ENCODE data around the gene IRF4. TPM values are rescaled to one million over a fixed set of nuclear protein-coding genes. Genes with fewer than 3 reads are reported as not detected.

IRF4 gene
- total RNA-seq, 1 donor from 2014 or later, result under 0.01 TPM

DNA sequence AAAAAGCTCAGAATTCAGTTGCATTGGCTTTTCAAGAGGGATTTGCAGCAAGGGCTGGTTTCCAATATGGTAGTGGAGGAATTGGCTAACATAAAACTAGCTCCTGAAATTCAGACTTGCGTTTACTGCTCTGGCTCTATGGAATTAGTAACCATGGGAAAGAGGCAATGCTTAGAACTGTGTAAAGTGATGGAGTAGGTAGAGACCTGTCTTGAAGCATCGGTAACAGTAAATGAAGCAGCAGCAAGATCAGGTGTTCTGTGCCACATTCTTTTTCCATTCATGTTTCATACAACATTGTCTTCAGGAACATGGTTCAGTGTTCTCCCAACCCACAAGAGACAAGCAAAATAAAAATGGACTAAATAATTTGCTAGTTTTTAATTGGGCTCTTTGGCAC lies 6.5 kb downstream of the IRF4 start:
- DNase-seq (ENCODE audit: low read depth in 2 of 2), result no peak

DNA sequence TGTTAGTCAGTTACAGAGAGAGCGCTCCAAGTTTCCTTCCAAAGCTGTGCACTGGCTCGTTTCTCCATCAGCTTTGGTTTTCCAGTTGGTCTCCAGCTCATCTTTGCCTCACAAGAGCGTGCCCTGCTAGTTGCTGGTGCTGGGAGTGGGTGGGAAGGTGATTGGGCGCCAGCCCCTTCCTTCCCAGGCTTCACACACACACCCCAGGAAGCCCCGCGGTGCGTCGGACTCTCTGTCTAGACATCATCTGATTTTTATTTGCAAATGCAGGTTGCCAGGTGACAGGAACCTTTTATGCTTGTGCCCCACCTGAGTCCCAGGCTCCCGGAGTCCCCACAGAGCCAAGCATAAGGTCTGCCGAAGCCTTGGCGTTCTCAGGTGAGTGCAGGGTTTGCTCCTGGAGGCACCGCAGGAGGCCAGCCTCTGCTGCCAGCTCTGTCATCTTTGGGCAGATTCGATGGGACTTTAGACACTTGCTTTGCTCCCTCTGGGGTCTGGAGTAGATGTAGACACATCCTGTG lies 7.1 kb downstream of the IRF4 start:
- DNase-seq (ENCODE audit: low read depth in 2 of 2), result no peak

DNA sequence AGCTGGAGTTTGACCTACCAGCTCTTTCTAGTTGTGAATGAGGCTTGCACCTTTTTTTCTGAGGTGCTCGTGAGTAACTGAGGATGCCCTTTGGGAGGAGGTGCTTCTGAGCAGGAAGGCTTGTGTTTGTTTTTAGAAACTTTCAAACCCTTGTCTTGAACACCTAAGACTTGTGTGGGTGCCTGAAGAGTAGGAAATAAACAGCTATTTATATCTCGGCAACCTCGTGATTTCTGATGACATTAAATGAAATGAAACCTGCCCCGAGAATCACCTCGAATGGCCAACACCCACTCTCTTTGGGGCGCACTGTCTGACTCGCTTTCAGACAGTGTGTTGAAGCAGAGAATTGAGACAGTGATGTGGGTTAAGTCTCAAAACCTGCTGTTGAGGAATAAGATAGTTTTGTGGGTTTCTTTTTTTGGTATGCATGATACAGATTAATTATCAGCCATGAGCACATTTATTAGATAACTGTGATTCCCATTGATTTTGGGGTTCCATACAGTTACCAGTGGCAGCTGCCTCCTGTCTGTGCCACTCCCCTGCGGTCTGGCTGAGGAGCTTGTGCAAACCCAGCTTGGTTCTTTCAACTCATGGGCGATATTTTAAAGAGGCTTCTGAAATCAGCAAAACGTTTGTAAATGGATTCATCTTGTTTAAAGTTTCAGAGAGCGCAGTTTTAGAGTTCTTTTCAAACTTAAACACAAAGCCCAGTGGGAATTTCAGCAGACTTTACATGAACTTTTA lies 8.4 kb downstream of the IRF4 start:
- DNase-seq (ENCODE audit: low read depth in 2 of 2), result no peak

DNA sequence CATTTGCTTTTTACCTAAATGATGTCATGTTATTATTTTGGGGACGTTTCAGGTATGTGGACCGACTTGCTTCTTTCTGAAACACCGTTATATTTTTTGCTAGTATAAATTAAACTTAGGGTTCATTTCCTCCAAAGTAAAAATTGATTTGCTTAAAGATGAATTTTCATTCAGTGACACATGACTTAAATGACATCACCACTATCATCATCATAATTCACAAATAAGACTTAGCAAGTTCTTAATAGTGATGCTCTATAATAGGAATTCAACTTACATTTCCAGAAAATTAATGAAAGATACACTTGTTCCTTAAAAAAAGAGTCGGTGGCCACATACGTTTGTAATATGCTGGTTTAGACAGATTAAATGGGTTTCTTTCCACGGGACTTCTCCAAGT lies 9.3 kb downstream of the IRF4 start:
- no peak for DNase-seq (ENCODE audit: low read depth in 2 of 2)

DNA sequence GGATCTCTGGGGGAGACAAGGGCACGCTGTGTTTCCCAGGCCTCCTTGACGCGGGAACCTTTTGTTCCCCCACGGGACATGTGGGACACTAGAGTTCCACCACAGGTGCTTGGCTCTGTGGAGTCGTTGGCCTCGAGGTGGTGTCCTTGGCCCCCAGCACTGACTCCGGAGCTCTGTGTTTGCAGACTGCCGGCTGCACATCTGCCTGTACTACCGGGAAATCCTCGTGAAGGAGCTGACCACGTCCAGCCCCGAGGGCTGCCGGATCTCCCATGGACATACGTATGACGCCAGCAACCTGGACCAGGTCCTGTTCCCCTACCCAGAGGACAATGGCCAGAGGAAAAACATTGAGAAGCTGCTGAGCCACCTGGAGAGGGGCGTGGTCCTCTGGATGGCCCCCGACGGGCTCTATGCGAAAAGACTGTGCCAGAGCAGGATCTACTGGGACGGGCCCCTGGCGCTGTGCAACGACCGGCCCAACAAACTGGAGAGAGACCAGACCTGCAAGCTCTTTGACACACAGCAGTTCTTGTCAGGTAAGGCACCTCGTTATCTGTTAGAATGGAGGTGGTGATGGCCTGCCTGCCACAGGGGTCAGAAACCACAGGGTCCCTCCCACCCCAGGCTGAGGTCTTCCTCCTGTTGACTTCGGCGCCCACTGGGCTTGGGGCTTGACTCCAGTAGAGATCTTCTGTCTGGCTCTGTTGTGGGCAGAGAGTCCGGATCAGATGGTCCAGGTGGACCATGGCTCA lies 9.9 kb downstream of the IRF4 start:
- DNase-seq (ENCODE audit: low read depth in 2 of 2), result no peak

DNA sequence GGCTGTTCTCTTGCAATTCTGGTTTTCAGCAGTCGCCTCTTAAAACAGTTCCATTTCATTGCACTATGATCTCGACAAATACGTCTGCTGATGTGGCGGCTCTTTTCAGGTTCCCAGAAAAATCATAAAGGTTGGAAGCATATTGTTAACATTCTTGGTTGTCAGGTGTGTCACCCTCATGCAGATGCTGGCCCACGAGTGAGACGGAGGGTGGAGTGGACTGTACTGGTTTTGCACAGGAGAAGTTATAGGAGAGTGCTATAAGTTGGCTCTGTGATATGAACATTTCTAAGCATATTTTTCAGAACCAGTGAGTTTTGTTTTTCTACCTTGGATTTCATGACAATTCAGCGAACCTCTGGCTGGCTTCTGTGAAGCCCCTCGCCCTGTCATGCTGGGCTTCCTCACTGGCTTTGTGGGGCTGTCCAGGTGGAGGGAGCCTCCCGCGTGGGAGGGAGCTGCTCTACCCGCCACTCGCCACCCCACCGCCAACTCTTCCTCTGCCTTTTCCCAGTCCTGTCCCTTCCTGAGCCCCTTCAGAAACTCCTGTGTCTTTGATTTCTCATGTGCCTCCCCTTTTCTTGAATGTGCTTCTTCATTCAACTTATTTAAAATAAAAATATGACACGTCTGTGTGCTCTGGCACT lies 10.6 kb downstream of the IRF4 start:
- DNase-seq (ENCODE audit: low read depth in 2 of 2), result no peak

DNA sequence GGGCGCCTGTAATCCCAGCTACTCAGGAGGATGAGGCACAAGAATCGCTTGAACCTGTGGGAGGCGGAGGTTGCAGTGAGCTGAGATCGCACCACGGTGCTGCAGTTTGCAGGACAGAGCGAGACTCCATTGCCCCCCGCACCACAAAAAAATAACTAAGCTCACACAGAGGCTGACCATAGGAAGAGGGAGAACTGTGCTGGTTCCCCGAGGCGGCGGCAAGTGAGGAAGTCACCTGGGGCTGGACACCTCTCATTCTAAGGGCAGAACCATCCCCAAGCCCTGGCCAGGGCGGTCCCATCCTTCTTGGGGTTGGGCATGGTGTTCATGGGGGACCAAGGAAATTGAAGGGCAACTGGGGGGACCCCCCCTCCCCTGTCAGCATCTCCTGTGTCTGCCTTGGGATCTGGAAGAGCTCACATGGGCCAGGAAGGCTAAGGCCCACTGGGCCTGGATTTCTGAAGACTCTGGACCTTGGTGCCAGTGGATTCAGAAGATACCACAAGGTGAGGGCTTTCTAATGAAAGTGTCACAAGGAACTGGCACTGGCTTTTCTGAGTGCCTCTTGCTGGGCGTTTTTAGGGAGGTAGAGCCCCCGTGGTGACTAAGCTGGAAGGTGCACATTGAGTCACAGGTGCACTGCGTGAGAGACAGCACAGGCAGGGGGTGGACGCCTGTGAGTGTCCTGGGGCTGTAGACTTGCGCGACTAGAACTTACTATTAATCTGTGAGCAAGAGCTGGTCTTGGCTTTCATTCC lies 11.5 kb downstream of the IRF4 start:
- no peak for DNase-seq (ENCODE audit: low read depth in 2 of 2)

DNA sequence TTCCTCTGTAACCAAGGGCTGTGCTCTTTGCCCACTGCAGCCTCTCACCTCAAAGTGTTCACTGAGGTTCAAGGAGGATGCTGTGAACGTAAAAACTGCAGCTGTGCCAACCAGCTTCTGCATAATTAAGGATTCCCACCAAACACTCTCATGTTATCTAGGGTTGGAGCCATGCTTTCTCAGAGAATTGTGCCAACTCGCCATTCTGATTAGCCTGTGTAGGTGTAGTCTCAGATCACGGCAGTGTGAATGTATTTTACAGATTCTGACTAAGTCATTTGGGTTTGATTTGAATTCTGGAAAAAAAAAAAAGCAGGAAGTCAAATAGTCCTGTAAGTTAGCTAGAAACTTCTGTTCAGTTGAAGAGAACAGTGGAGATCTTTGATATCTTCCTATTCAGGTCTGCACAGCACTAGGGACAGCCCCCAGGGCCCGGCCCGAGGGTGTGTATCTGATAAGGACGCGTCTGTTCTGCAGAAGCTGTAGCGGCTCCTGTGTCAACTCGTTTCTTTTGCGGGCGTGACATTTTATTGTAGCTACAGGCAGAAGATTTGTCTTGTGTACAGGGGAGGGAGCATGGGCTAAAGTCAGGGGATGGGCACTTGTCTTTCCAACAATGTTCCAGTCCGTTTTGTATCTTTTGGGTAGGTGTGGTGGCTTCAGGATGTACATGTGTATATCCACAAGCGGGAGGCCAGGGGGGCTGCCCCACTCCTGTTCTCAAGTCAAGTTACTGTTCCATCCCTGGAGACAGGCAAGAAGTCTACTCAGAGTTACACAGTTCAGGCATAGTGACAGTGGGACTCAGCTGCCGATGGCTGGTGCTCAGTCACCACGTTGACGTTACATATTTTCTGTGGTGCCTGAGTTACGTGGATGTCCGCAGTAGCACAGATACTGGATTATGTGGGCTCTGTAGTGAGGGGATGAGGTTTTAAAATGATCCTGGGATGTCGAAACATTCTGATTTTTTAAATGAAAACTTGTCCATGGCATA lies 12.4 kb downstream of the IRF4 start:
- DNase-seq (ENCODE audit: low read depth in 2 of 2), result no peak

DNA sequence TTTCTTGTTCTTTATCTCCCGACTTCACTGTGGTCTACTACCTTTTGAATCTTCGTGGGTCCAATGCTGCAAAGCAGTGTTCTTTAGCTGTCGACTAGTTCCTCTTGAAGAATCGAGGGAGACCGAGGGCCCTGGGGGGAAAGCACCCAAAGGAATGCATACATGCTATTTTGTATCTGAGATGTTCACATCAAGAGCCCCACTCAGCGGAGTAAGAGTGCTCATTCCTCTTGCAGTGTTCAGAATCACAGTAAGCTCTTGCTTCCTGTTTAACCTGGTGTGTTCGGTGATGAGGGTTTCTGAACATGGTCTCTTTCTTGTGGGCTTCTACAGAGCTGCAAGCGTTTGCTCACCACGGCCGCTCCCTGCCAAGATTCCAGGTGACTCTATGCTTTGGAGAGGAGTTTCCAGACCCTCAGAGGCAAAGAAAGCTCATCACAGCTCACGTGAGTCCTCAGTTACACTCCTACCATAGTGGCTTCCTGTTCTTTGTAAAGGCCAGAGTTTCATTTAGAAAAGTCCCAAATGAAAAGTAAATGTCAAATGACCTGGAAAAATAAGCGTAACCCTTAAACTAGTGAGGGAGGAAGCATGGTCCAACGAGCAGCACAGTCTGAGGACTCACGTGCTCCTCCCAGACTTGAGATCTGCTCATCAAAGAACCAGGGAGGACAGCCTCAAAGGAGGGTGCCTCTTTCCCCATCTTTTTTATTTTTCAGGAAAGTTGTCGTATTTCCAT lies 13.3 kb downstream of the IRF4 start:
- no peak for DNase-seq (ENCODE audit: low read depth in 2 of 2)

DNA sequence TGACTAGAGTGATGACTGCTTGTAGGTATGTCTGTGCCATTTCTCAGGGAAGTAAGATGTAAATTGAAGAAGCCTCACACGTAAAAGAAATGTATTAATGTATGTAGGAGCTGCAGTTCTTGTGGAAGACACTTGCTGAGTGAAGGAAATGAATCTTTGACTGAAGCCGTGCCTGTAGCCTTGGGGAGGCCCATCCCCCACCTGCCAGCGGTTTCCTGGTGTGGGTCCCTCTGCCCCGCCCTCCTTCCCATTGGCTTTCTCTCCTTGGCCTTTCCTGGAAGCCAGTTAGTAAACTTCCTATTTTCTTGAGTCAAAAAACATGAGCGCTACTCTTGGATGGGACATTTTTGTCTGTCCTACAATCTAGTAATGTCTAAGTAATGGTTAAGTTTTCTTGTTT lies 16.6 kb downstream of the IRF4 start:
- DNase-seq (ENCODE audit: low read depth in 2 of 2), result no peak

DNA sequence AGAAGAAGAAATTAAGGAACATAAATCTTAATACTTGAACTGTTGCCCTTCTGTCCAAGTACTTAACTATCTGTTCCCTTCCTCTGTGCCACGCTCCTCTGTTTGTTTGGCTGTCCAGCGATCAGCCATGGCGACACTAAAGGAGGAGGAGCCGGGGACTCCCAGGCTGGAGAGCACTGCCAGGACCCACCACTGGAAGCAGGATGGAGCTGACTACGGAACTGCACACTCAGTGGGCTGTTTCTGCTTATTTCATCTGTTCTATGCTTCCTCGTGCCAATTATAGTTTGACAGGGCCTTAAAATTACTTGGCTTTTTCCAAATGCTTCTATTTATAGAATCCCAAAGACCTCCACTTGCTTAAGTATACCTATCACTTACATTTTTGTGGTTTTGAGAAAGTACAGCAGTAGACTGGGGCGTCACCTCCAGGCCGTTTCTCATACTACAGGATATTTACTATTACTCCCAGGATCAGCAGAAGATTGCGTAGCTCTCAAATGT lies 17.1 kb downstream of the IRF4 start:
- DNase-seq (ENCODE audit: low read depth in 2 of 2), result peak; percentile 47 to 55

DNA sequence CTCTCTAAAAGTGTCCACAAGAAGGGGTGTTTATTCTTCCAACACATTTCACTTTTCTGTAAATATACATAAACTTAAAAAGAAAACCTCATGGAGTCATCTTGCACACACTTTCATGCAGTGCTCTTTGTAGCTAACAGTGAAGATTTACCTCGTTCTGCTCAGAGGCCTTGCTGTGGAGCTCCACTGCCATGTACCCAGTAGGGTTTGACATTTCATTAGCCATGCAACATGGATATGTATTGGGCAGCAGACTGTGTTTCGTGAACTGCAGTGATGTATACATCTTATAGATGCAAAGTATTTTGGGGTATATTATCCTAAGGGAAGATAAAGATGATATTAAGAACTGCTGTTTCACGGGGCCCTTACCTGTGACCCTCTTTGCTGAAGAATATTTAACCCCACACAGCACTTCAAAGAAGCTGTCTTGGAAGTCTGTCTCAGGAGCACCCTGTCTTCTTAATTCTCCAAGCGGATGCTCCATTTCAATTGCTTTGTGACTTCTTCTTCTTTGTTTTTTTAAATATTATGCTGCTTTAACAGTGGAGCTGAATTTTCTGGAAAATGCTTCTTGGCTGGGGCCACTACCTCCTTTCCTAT lies 17.9 kb downstream of the IRF4 start:
- DNase-seq (ENCODE audit: low read depth in 2 of 2), result no peak

DNA sequence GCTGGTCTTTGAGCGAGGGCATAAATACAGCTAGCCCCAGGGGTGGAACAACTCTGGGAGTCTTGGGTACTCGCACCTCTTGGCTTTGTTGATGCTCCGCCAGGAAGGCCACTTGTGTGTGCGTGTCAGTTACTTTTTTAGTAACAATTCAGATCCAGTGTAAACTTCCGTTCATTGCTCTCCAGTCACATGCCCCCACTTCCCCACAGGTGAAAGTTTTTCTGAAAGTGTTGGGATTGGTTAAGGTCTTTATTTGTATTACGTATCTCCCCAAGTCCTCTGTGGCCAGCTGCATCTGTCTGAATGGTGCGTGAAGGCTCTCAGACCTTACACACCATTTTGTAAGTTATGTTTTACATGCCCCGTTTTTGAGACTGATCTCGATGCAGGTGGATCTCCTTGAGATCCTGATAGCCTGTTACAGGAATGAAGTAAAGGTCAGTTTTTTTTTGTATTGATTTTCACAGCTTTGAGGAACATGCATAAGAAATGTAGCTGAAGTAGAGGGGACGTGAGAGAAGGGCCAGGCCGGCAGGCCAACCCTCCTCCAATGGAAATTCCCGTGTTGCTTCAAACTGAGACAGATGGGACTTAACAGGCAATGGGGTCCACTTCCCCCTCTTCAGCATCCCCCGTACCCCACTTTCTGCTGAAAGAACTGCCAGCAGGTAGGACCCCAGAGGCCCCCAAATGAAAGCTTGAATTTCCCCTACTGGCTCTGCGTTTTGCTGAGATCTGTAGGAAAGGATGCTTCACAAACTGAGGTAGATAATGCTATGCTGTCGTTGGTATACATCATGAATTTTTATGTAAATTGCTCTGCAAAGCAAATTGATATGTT lies 19.2 kb downstream of the IRF4 start:
- DNase-seq (ENCODE audit: low read depth in 2 of 2), result no peak

DNA sequence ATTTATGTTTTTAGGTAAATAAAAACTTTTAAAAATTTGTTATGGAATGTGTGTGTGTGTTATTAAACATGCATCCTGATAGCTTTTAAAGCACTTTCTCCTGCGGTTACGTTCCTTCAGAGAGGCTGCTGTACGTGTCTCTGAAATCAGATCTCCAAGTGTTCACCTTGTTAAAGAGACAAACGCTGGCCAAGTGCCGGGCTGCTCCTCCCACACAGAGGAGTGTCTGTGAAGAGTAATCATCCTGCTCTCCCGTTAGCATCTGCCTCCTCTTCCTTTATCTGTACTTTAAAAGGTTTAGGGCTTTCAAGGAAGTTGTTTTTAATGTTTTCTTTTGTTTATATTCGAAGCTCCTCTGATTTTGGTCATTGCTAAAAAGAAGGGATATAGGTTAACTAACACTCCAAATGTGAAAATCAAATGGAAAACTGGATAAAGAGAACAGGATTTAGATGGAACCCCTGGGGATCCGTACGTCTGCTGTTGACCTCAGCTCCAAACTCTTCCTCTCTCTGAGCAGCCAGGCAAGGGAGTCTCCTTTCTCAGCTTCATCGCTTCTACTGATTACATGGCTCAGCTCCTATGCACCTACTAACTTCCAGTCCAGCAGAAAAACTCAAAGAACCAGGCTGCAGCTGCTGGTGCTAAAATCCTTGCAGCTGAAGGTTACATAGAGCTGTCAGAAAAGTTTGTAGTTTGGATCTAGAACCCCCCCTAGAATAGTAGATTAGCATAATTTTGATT lies 20.0 kb downstream of the IRF4 start:
- no peak for DNase-seq (ENCODE audit: low read depth in 2 of 2)

DNA sequence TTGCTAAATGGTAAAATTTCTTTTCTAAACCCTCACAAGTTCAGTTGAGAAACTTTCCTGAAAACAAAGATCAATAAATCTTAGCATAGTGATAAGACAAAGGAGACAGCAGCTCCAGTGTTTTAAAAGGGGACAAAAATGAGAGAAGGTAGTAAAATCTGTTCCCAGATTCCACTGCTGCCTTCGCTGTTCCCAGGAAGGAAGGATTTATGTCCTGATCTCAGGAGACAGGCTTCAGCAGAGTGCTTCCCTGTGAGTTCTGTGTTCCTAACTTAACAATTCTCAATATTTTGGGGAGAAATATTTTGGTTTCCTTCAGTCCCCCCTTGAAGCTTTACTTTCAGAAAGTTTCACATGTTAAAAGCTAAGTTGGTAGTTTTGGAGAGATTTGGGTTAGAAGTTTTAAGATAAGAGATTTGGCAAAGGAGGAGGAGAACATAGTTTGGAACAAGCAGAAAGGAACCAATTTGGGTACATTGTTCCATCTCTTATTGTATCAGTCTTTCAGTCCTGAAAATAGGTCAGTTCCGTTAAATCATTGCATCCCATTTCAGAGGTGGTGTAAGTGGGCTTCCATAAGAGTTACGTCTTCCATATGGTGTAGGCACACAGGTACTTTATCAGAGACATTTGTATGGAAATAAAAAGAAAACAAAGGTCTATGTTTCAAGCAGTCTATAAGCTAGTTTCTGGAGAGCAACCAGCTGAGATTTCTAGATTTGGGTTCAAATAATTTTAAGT lies 20.8 kb downstream of the IRF4 start:
- DNase-seq (ENCODE audit: low read depth in 2 of 2), result no peak

DNA sequence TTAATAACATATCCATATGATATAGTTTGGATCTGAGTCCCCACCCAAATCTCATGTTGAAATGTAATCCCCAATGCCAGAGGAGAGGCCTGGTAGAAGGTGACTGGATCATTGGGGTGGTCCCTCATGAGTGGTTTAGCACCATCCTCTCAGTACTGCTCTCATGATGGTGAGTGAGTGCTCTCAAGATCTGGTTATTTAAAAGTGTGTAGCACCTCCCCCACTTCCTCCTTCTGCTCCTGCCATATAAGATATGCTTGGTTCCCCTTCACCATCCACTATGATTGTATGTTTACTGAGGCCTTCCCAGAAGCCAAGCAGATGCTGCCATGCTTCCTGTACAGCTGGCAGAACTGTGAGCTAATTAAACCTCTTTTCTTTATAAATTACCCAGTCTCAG lies 22.9 kb downstream of the IRF4 start:
- no peak for DNase-seq (ENCODE audit: low read depth in 2 of 2)

DNA sequence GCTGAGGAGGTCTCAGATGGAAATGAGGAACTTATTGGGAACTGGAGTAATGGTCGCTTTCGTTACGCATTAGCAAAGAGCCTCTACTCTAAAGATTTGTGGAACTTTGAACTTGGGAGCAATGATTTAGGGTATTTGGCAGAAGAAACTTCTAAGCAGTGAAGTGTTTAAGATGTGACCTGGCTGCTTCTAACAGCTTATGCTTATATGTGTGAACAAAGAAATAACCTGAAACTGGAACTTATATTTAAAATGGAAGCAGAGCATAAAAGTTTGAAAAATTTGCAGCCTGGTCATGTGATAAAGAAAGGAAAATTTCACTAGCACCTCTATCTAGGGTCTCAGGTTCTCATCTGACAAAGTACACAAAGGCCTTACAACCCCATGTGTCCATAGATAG lies 23.5 kb downstream of the IRF4 start:
- no peak for DNase-seq (ENCODE audit: low read depth in 2 of 2)

All from dermis microvascular lymphatic vessel endothelial cell (primary cell).